Prostate gland (tissue), 2 donors: ENCODE results near the gene SCNN1G. TPM values are rescaled to one million over a fixed set of nuclear protein-coding genes. Genes with fewer than 3 reads are reported as not detected.

ENCODE experiments used
- DNase-seq: peaks from one replicate; pipeline ENCODE4 v3.0.0-alpha.2; 2019; ENCODE audit warnings: low spot score
- H3K27ac ChIP-seq, 2 donors: fragments of 200-600 bp; sonication (generic); 2 replicates each; pipeline ENCODE4 v1.5.1; 2017 to 2019
- H3K27me3 ChIP-seq: fragments of 200-600 bp; sonication (generic); replicated peaks from 2 replicates; pipeline ENCODE4 v1.5.1; 2019; ENCODE audit not compliant: insufficient read depth
- H3K36me3 ChIP-seq, 2 donors: fragments of 200-600 bp; sonication (generic); 1 replicate in 1 of 2; 2 replicates in 1 of 2; pipeline versions ENCODE4 v1.5.1 to v1.8.1; 2017 to 2019
- H3K4me1 ChIP-seq: fragments of 200-600 bp; sonication (generic); replicated peaks from 2 replicates; pipeline ENCODE4 v1.5.1; 2019
- H3K4me3 ChIP-seq, 2 donors: fragments of 200-600 bp; sonication (generic); 2 replicates each; pipeline ENCODE4 v1.5.1; 2017 to 2019
- H3K9me3 ChIP-seq: fragments of 200-600 bp; sonication (generic); 2 replicates; pipeline ENCODE4 v1.5.1; 2017
- CTCF ChIP-seq, 4 experiments: fragments of 200-600 bp in 2 of 4; fragments of 450-650 bp in 2 of 4; sonication (generic) in 2 of 4; IDR thresholded peaks; 1 replicate in 3 of 4; 2 replicates in 1 of 4; pipeline ENCODE4 v1.5.1; 2016 to 2019; ENCODE audit warnings: antibody characterized with exemption in 4 of 4, mild to moderate bottlenecking in 2 of 4, moderate library complexity in 2 of 4
- POLR2A ChIP-seq: fragments of 450-650 bp; IDR thresholded peaks from one replicate; pipeline ENCODE4 v1.6.1; 2016; ENCODE audit warnings: antibody characterized with exemption, mild to moderate bottlenecking
- POLR2AphosphoS5 ChIP-seq: sonication (generic); formaldehyde crosslinking; IDR thresholded peaks from one replicate; pipeline ENCODE4 v1.6.1; 2017; ENCODE audit warnings: antibody characterized with exemption
- WGBS: methylation state at CpG from one replicate; pipeline ENCODE4 v1.1.5; 2018; 5-methylcytosine and 5-hydroxymethylcytosine counted together
- intact Hi-C: fragments of 100-400 bp; cut with DNase I; formaldehyde crosslinking; loops from one replicate; pipeline ENCODE4 v1.14.2; 2022
- total RNA-seq, 2 donors: library from RNA; depleted of rRNA; stranded (reverse); fragments of >200 nt; gene quantifications; one replicate each; pipeline ENCODE4 v1.1.0, GENCODE V29; 2016

The SCNN1G gene
- total RNA-seq, 2 donors from 2014 or later: 8.6 to 11.1 TPM

DNA sequence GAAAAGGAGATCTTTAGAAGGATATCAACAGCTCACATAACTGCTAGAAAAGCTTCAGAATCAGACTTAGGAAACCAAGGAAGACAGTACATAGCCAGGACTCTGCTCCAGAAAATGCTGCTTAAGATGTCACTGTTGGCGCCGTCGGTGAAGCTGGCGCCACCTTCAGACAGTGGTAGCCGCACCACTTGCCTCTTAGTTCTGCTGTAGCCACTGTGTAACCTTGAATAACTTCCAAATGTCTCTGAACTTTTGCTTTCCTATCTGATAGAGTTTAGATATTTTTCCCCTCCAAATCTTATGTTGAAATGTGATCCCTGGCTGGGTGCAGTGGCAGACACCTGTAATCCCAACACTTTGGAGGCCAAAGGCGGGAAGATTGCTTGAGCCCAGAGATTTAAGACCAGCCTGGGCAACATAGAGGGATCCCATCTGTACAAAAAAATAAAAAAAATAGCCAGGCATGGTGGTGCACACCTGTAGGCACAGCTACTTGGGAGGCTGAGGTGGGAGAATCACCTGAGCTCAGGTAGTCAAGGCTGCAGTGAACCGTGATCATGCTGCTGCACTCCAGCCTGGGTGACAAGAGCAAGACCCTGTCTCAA, 27.0 kb upstream of the SCNN1G start:
- H3K4me3 ChIP-seq: no peak overlapping the region
- WGBS: 55% methylated on average over 7 of the region's 7 CpGs
- peaks cover 4% of the 10 kb centered on the region for H3K4me1 ChIP-seq
- TF ChIP-seq POLR2AphosphoS5: no peak
- no peak for TF ChIP-seq CTCF (IDR thresholded peaks at IDR 0.05)
- no peak for TF ChIP-seq POLR2A
- H3K36me3 ChIP-seq: no peaks in the 10 kb centered on the region
- no peak overlapping the region for H3K27ac ChIP-seq
- intact Hi-C loops: no loop called here
- no peaks in the 10 kb centered on the region for H3K9me3 ChIP-seq
- no peak for DNase-seq
- H3K27me3 ChIP-seq: no peaks in the 10 kb centered on the region

GRCh38 chr16:23156110-23156509, 26.4 kb upstream of the SCNN1G start:
- Histone ChIP-seq H3K36me3 (no peaks in the 10 kb centered on the region), H3K4me1 (peaks cover 4% of the 10 kb centered on the region), H3K4me3 (no peak overlapping the region), H3K27ac (no peak overlapping the region), H3K27me3 (no peaks in the 10 kb centered on the region), H3K9me3 (no peaks in the 10 kb centered on the region)
- no peak for DNase-seq
- intact Hi-C loops: no loop called here
- WGBS: 74% methylated on average over 3 of the region's 3 CpGs
- no peak for TF ChIP-seq POLR2A
- no peak for TF ChIP-seq POLR2AphosphoS5
- TF ChIP-seq CTCF (IDR thresholded peaks at IDR 0.05): no peak

DNA sequence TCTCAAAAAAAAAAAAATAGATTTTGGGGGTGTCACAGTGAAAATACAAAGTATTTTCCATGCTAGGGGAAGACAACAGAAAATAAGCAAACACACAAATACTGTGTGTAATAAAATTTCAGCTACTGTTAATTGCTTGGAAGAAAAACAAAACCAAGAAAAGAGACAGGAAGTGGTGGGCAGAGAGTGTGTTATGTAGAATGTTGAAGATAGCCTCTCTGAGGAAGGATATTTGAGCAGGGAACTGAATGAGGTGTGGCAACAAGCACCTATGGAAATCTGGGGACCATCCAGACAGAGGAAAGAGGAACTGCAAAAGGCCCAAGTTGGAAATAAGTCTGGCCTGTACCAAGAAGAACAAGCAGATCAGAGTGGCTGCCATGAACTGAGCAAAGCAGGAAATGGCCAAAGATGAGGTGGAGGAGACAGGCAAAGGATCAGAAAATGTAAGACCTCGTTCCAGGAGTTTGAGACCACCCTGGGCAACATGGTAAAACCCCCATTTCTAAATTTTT, 25.5 kb upstream of the SCNN1G start:
- H3K36me3 ChIP-seq: no peaks in the 10 kb centered on the region
- no peak for DNase-seq
- H3K27ac ChIP-seq: no peak overlapping the region
- peaks cover 4% of the 10 kb centered on the region for H3K4me1 ChIP-seq
- no peak overlapping the region for H3K4me3 ChIP-seq
- no peaks in the 10 kb centered on the region for H3K27me3 ChIP-seq
- WGBS: 73% methylated on average over 1 of the region's 1 CpG
- intact Hi-C loops: no loop called here
- H3K9me3 ChIP-seq: no peaks in the 10 kb centered on the region
- TF ChIP-seq CTCF (IDR thresholded peaks at IDR 0.05) (no peak), POLR2A (no peak), POLR2AphosphoS5 (no peak)

DNA sequence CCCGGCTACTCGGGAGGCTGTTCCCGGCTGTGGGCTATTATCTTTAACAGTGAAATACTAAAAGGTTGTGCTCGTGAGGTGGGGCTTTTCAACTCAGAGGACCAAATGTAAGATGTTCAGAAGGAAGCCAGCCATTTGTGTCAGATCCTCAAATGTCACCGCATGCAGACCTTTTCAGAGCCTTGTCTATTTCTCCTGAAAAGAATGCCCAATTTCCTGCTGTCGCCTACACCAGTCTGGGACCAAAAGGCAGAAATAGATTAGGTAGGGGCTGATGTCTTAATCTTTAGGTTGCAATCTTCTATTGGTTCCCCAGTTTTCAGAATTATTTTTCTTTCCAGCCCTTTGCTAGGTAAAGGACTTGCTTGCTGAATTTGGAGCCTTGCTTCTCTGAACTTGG, 24.4 kb upstream of the SCNN1G start:
- 94% methylated on average over 6 of the region's 6 CpGs for WGBS
- Histone ChIP-seq H3K27ac (no peak overlapping the region), H3K9me3 (no peaks in the 10 kb centered on the region), H3K36me3 (no peaks in the 10 kb centered on the region), H3K4me3 (no peak overlapping the region), H3K4me1 (no peaks in the 10 kb centered on the region), H3K27me3 (no peaks in the 10 kb centered on the region)
- no peak for TF ChIP-seq CTCF (IDR thresholded peaks at IDR 0.05)
- TF ChIP-seq POLR2AphosphoS5: no peak
- no peak for TF ChIP-seq POLR2A
- no peak for DNase-seq
- intact Hi-C loops: no loop called here

GRCh38 chr16:23160082-23160481, 22.5 kb upstream of the SCNN1G start:
- no peak for DNase-seq
- Histone ChIP-seq H3K27me3 (no peaks in the 10 kb centered on the region), H3K36me3 (no peaks in the 10 kb centered on the region), H3K4me1 (no peaks in the 10 kb centered on the region), H3K27ac (no peak overlapping the region), H3K4me3 (no peak overlapping the region), H3K9me3 (no peaks in the 10 kb centered on the region)
- TF ChIP-seq POLR2AphosphoS5 (no peak), POLR2A (no peak), CTCF (IDR thresholded peaks at IDR 0.05) (no peak)
- intact Hi-C loops: no loop called here
- 82% methylated on average over 4 of the region's 4 CpGs for WGBS
